Left lobe of liver (tissue), 2 donors: ENCODE data around the gene PAPSS2. TPM values are rescaled to one million over a fixed set of nuclear protein-coding genes. Genes with fewer than 3 reads are reported as not detected.

Source experiments
- ATAC-seq: fragments of 200-7000 bp; cut with Tn5 transposase; one replicate; pipeline ENCODE4 v1.9.1; 2020; ENCODE audit warnings: mild to moderate bottlenecking, moderate library complexity
- DNase-seq: peaks from one replicate; pipeline ENCODE4 v3.0.0-alpha.2; 2020; ENCODE audit warnings: low spot score
- total RNA-seq: library from RNA; stranded (reverse); gene quantifications from one replicate; pipeline ENCODE4 v1.2.1, GENCODE V29; 2021
- donor health status: DM: no; HTN: no; CAD: no; lungs with moderate emphysema.
- donor health status: DM: no; HTN: yes; CAD: no.

PAPSS2 gene
- total RNA-seq, 1 donor from 2014 or later: 120 TPM

GRCh38 chr10:87668324-87669074 is 8.8 kb downstream of the PAPSS2 start:
- no peak for ATAC-seq
- DNase-seq: no peak

DNA sequence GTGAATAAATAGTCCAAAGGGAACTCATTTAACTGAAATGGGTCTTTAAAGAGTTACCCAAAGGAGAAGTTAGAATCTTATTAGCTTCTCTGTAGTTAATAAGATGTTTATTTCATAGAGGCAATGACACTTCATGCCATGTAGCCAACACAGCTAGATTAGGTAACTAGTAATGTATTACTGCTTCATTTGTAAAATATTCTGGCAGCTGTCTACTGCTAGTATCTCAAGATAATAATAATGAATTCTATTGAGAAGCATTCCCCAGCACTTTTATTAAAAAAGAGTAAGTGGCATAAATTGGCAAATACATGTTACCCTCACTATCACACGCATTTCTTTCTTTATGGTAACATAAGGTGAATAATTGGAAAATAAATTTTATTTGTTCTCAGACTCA is 10.1 kb downstream of the PAPSS2 start:
- ATAC-seq (no peak), DNase-seq (no peak)

- ATAC-seq: no peak
- DNase-seq: no peak
Measured at GRCh38 chr10:87670586-87670985, 10.9 kb downstream of the PAPSS2 start.

DNA sequence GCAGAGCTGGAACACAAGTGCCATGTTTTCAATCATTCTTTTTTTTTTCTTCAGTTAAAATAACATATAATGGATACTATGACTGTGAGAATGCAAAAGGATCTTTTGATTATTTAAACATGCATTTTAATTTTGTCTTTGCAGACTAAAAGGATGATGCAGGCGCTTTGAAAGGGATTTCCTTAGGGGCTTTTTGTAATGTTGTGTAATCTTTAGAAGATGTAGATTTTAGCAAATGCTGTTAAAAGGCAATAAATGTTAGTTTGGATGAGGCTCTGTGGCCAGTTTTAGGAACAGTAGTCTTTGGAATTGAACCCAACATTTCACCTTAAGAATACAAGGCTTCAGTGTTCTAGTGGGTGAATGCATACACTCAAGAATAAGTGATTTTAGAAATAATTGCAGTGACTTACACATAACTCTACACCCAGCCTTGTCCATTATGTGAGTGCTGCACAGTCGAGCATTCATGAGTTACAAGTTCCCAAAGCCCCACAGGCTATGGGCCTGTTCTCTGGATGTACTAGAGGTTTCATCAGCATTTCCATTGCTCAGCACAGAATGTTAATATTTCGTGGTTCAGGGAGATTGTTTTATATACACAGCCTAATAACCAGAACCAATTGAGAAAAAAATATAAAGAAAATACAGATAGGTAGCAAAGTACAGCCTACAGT is 11.6 kb downstream of the PAPSS2 start:
- peak; percentile 16 for ATAC-seq
- DNase-seq: no peak

DNA sequence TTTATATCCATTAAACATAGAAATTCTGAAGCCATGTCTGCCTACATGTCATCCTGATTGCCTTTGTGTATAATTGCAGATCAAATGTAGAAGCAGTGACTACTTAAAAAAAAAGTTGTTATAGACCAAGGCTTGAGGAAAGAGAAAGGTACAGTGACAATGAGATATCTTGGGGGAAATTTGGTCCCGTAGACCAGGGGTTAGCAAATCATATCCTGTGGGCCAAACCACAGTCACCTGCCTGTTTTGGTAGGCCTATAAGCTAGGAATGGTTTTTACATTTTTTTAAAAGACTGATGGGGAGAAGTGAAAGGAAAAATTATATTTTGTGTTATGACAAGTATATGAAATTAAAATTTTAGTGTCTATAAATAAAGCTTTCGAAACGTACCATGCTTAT is 12.9 kb downstream of the PAPSS2 start:
- DNase-seq (no peak), ATAC-seq (no peak)

DNA sequence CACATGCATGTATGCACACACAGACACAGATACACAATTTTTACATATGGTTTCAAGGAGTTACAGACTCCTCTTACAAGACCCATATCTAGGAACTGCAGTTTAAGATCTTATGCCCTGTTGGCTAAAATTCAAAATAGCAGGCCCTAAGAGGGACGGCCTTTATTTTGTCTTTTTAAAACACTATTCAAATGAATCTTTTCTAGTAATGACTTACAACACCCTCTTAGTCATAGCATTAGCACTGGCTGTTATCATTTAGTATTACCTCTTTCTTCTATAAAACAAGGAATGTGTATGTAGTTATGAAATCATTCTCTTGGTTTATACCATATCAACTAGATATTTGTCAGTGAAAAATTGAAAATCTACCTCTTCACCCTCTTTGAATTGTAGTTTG is 15.3 kb downstream of the PAPSS2 start:
- no peak for DNase-seq
- no peak for ATAC-seq

GRCh38 chr10:87675396-87676376 is 16.0 kb downstream of the PAPSS2 start:
- ATAC-seq (no peak), DNase-seq (no peak)

GRCh38 chr10:87677595-87677994 is 17.9 kb downstream of the PAPSS2 start:
- peak; percentile 54 for ATAC-seq
- no peak for DNase-seq

GRCh38 chr10:87678302-87678701 is 18.6 kb downstream of the PAPSS2 start:
- DNase-seq (no peak), ATAC-seq (no peak)

- ATAC-seq (no peak), DNase-seq (no peak)
Measured at GRCh38 chr10:87683356-87683755, 23.7 kb downstream of the PAPSS2 start.

DNA sequence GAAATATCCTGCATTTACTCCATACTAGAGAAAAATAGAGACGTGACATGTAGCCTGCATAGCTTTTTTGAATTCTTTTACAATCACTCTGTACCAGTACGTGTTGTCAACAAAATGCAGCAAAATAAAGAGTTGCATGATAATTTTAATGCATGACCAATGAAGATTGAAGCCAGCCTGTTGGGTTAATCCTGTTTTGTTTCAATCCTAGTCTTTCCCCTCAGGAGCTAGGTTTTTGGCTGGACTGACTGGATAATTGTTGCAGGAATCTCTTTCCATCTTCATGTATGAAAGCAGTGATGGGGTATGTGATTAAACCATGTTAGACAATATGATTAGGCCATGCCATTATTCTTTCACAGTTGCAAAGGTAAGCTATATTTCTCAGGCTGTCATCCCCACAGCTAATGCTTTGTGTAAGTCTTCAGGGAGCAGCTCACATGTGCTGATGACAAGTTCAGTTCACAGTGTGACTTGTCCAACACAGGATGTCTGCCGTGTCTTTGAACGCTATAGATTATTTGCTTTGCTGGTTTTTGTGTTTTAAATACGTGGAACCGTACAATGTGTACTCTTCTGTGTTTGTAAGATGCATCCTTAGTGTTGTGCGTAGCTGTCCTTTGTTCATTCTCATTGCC is 24.4 kb downstream of the PAPSS2 start:
- no peak for DNase-seq
- ATAC-seq: no peak

DNA sequence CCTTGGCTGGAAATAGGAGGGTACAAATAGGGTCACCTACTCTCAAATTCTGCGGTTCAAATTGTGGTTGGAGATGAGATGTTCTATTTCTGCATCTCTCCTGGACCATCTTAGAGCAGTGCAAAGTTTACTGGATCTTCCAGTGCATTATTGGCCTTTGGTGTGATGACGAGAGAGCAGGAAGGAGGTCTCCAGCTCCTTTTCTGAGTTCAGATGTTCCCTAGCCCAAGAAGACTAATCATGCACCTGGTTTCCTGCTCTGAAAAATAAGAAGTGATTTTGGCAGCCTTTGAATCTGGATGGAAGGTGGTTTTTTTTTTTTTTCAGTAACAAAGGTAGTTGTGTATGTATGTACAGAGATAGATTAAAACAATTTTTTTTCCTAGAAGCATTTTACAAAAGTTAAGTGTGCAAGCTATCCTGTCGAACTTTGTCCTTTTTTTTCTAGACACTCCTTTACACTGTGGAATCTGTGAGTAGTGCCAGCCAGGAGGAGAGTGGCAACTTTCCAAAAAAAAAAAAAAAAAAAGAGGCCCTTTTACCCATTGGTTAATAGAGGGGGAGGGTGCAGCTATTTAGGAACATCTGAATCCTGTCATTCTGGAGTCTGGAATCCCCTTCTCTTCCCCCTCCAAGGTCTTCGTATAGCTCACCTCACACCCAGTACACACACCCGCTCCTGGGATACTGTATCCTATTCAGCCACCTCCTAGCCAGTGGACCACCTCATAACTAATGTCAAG is 26.3 kb downstream of the PAPSS2 start:
- no peak for DNase-seq
- ATAC-seq: peak; percentile 88

- DNase-seq (no peak), ATAC-seq (no peak)
Measured at GRCh38 chr10:87691506-87692070, 31.9 kb downstream of the PAPSS2 start.

DNA sequence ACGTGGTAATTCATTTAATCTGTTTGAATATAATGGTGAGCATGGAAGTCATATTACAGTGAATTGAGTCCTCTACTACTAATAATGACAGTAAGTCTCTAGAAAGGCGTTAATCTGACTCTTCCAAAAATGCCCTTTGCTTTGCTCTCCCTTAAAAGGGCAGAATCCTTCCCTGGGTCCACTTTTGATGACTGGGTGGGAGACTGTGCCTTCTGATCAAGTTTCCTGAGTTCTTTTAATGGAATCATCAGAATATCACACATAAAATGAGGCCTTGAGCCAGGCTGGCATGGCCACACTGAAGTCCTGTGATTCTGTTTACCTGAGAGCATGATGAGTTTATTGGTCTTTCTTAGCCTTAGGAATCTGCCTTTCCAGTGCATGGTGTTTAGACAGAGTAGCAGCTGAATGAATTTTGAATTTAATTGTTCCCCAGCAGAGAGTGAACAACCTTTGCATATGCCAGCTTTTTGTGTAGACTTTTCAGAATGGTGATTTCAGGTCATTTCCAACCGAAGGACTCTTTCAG is 33.3 kb downstream of the PAPSS2 start:
- no peak for DNase-seq

DNA sequence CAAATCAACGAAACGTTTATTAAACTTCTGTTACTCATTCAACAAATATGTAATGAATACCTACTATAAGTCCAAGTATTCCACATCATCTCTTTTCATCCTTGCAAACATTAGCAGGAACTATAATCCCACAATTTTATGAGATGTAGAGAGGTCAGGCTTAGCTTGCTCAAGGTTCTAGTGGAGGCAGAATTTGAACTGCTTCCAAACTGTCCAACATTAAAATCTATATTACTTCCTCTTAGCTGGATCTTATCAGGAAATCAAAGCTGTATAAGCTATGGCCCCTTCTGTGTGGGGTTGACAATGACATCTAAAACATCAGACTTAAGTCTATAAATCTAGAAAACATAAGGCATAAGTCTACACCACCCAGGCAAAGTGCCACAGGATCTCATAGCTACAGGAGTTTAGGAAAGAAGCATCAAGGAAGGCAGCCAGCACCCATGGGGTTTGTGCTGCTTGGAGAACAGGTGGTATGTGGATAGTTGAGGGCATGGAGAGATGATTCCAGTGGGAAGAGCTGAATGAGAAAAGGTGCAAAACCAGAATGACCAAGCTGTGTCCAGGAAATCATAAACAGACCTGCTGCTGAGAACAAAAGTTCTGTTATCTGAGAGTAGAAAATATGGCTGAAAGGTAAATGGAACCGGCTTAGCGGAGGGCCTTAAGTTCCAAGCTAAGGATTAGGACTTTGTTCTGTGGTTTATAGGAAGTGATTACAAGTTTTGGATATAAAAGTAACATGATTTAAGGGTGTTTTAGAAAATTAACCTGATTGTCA is 34.5 kb downstream of the PAPSS2 start:
- ATAC-seq (no peak), DNase-seq (no peak)

More for the DNA sequence above, 33.3 kb downstream of the PAPSS2 start:
- ATAC-seq: peak; percentile 60

- ATAC-seq: no peak
- no peak for DNase-seq
Measured at GRCh38 chr10:87695074-87695473, 35.4 kb downstream of the PAPSS2 start.

DNA sequence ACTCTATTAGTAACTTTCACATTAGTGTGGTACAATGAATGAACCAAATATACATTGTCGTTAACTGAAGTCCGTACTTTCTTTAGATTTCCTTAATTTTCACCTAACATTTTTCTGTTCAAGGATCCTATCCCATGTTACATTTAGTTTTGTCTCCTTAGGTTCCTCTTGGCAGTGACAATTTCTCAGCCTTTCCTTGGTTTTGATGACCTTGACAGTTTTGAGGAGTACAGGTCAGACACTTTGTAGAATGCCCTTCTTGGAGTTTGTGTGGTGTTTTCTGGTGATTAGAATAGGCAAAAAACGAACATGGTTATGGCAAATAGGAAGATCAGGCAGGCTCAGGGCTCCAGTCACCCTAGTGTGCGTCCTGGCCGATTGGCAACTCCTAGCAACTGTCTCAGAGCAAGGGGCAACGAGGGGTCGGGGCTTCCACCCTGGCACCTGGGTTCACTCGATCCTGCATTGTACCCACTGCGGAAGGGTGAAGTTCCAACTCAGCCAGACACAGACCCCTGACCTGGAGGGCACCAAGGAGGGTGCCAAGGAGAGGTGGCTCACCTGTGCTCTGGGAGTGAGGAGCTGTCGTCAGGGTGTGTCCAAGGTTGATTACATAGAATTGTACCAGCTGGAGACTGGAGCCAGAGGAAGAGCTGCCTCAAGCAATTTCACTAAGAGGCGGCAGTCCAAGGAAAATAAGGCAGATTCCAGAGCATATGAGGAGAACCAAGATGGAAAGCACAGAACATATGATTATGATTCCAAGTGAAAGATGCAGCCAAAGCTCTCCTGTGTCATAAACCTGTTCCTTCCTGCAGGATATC is 37.5 kb downstream of the PAPSS2 start:
- ATAC-seq: no peak
- DNase-seq: no peak
